HepG2 (cell line): ENCODE measurements around the gene SDR42E2. TPM values are rescaled to one million over a fixed set of nuclear protein-coding genes. Genes with fewer than 3 reads are reported as not detected.
A peak's percentile ranks its signal among the peaks of the same experiment; 100 is the strongest.

Experiments used
- ATF3 ChIP-seq: sonication (generic); formaldehyde crosslinking; IDR thresholded peaks from 2 replicates; pipeline ENCODE4 v1.4.0; 2020; ENCODE audit warnings: missing genetic modification reagents
- CERS6 ChIP-seq: sonication (generic); formaldehyde crosslinking; IDR thresholded peaks from 2 replicates; pipeline ENCODE4 v1.5.0; 2020; ENCODE audit warnings: missing genetic modification reagents
- ELF1 ChIP-seq: sonication (generic); formaldehyde crosslinking; IDR thresholded peaks from 2 replicates; pipeline ENCODE4 v1.4.0; 2020; ENCODE audit warnings: missing genetic modification reagents
- ERF ChIP-seq: IDR thresholded peaks from 2 replicates; pipeline ENCODE4 v1.6.1; 2018; ENCODE audit warnings: missing biosample characterization, missing genetic modification reagents
- GFI1 ChIP-seq: sonication (generic); formaldehyde crosslinking; IDR thresholded peaks from 2 replicates; pipeline ENCODE4 v1.5.0; 2020; ENCODE audit warnings: missing genetic modification reagents, mild to moderate bottlenecking, borderline replicate concordance
- GLI4 ChIP-seq: sonication (generic); formaldehyde crosslinking; IDR thresholded peaks from 2 replicates; pipeline ENCODE4 v1.5.1; 2020; ENCODE audit warnings: missing genetic modification reagents, mild to moderate bottlenecking, moderate library complexity, borderline replicate concordance
- HDAC2 ChIP-seq: sonication (generic); formaldehyde crosslinking; IDR thresholded peaks from 2 replicates; pipeline ENCODE4 v1.4.0; 2020; ENCODE audit warnings: missing genetic modification reagents
- HHEX ChIP-seq: IDR thresholded peaks from 2 replicates; pipeline ENCODE4 v1.6.1; 2016; ENCODE audit warnings: control low read depth
- HNF4A ChIP-seq: sonication (generic); formaldehyde crosslinking; IDR thresholded peaks from 2 replicates; pipeline ENCODE4 v1.4.0; 2020; ENCODE audit warnings: missing genetic modification reagents
- HOXA3 ChIP-seq: sonication (generic); formaldehyde crosslinking; IDR thresholded peaks from 2 replicates; pipeline ENCODE4 v1.5.0; 2020; ENCODE audit warnings: missing genetic modification reagents
- KDM1A ChIP-seq: IDR thresholded peaks from 2 replicates; pipeline ENCODE4 v1.6.1; 2016; ENCODE audit warnings: missing compliant biosample characterization
- KMT2B ChIP-seq: IDR thresholded peaks from 2 replicates; pipeline ENCODE4 v1.6.1; 2016; ENCODE audit warnings: missing genetic modification reagents, missing compliant biosample characterization
- MAX ChIP-seq: IDR thresholded peaks from 2 replicates; pipeline ENCODE4 v1.6.1; 2012; ENCODE audit warnings: inconsistent platforms
- NCOA5 ChIP-seq: sonication (generic); formaldehyde crosslinking; IDR thresholded peaks from 2 replicates; pipeline ENCODE4 v1.4.0; 2020; ENCODE audit warnings: missing genetic modification reagents
- NONO ChIP-seq, 2 experiments: fragments of 450-650 bp in 1 of 2; sonication (generic) in 1 of 2; formaldehyde crosslinking in 1 of 2; IDR thresholded peaks in 1 of 2; conservative IDR thresholded peaks in 1 of 2; 2 replicates each; pipeline versions ENCODE4 v1.6.1 to v1.8.0; 2017 to 2022; ENCODE audit warnings: mild to moderate bottlenecking in 1 of 2, missing genetic modification reagents in 1 of 2, moderate library complexity in 1 of 2
- NR1H2 ChIP-seq: sonication (generic); formaldehyde crosslinking; IDR thresholded peaks from 2 replicates; pipeline ENCODE4 v1.8.1; 2022; ENCODE audit warnings: low read depth, missing genetic modification reagents, borderline replicate concordance
- ONECUT2 ChIP-seq: sonication (generic); formaldehyde crosslinking; IDR thresholded peaks from 2 replicates; pipeline ENCODE4 v1.4.0; 2020; ENCODE audit warnings: missing genetic modification reagents
- PAF1 ChIP-seq: IDR thresholded peaks from 2 replicates; pipeline ENCODE4 v1.6.1; 2016; ENCODE audit warnings: missing genetic modification reagents, missing compliant biosample characterization
- PAXIP1 ChIP-seq: sonication (generic); formaldehyde crosslinking; conservative IDR thresholded peaks from 2 replicates; pipeline ENCODE4 v1.4.0; 2020; ENCODE audit warnings: mild to moderate bottlenecking, missing genetic modification reagents, moderate library complexity
- POLR2G ChIP-seq: fragments of 200-400 bp; formaldehyde crosslinking; IDR thresholded peaks from 2 replicates; pipeline ENCODE4 v1.6.1; 2018; ENCODE audit warnings: mild to moderate bottlenecking, low read depth, low read length, moderate library complexity
- RXRB ChIP-seq: IDR thresholded peaks from 2 replicates; pipeline ENCODE4 v1.6.1; 2016; ENCODE audit warnings: borderline replicate concordance, missing genetic modification reagents, missing compliant biosample characterization
- SMAD9 ChIP-seq: sonication (generic); formaldehyde crosslinking; IDR thresholded peaks from 2 replicates; pipeline ENCODE4 v1.5.1; 2020; ENCODE audit warnings: mild to moderate bottlenecking, missing genetic modification reagents
- SRY ChIP-seq: sonication (generic); formaldehyde crosslinking; IDR thresholded peaks from 2 replicates; pipeline ENCODE4 v1.8.0; 2022; ENCODE audit warnings: mild to moderate bottlenecking, missing genetic modification reagents
- TCF7 ChIP-seq: sonication (generic); IDR thresholded peaks from 2 replicates; pipeline ENCODE4 v1.6.1; 2016; ENCODE audit warnings: antibody characterized with exemption, low read depth
- ZMYM2 ChIP-seq: sonication (generic); formaldehyde crosslinking; IDR thresholded peaks from 2 replicates; pipeline ENCODE4 v1.8.0; 2022; ENCODE audit warnings: mild to moderate bottlenecking, missing genetic modification reagents
- ZNF720 ChIP-seq: sonication (generic); formaldehyde crosslinking; IDR thresholded peaks from 2 replicates; pipeline ENCODE4 v1.4.0; 2020; ENCODE audit warnings: missing genetic modification reagents
- ZNF747 ChIP-seq: sonication (generic); formaldehyde crosslinking; IDR thresholded peaks from 2 replicates; pipeline ENCODE4 v1.8.1; 2023; ENCODE audit warnings: missing genetic modification reagents, mild to moderate bottlenecking, borderline replicate concordance
- polyA plus RNA-seq, 8 experiments: library from polyadenylated mRNA; depleted of rRNA in 3 of 8; stranded (reverse) in 7 of 8; unstranded in 1 of 8; fragments of >200 nt; fragmentation: Illumina TruSeq in 4 of 8; extraction: Trizol in 4 of 8; gene quantifications; 2 replicates each; pipeline versions ENCODE4 v1.2.1 to v1.2.3, GENCODE V29; 2011 to 2016; ENCODE audit warnings: low read depth in 4 of 8, missing spikeins in 1 of 8, mixed read lengths in 1 of 8; ENCODE audit not compliant: insufficient read depth in 1 of 8
- total RNA-seq, 5 experiments: library from RNA; depleted of rRNA; stranded (reverse); fragments of >200 nt; fragmentation: Illumina TruSeq; extraction: Trizol; gene quantifications; 2 replicates each; pipeline ENCODE4 v1.2.3, GENCODE V29; 2016; ENCODE audit warnings: low read depth in 1 of 5

The SDR42E2 gene
- total and polyA plus RNA-seq, 2 of the 13 experiments (the other 11 are each of a cell fraction or from before 2014, with no cell fraction given): 0.05 to 0.11 TPM

GRCh38 chr16:22192261-22193062, 30.2 kb downstream of the SDR42E2 start (continued):
- TF ChIP-seq HNF4A (CRISPR knock-in tag) (peak; percentile 93), ZNF747 (CRISPR knock-in tag) (peak; percentile 98), GFI1 (CRISPR knock-in tag) (no peak; the same call in 1 of the 2 replicates), TCF7 (peak; percentile 87), ONECUT2 (CRISPR knock-in tag) (no peak; the same call in 1 of the 2 replicates), RXRB (CRISPR knock-in tag) (peak; percentile 90), NCOA5 (CRISPR knock-in tag) (no peak), POLR2G (peak; percentile 95), PAF1 (CRISPR knock-in tag) (no peak), NONO (IDR thresholded peaks at IDR 0.05) (no peak), NONO (CRISPR knock-in tag; conservative IDR thresholded peaks at IDR 0.05) (no peak), ERF (CRISPR knock-in tag) (peak; percentile 98), GLI4 (CRISPR knock-in tag) (no peak; the same call in 1 of the 2 replicates), PAXIP1 (CRISPR knock-in tag) (peak; percentile 97), KDM1A (CRISPR knock-in tag) (no peak; the same call in 1 of the 2 replicates), ATF3 (CRISPR knock-in tag) (no peak), NR1H2 (CRISPR knock-in tag) (no peak), HOXA3 (CRISPR knock-in tag) (peak; percentile 92), ZNF720 (CRISPR knock-in tag) (no peak), KMT2B (CRISPR knock-in tag) (peak; percentile 76), HHEX (CRISPR knock-in tag) (no peak; the same call in 1 of the 2 replicates), SMAD9 (CRISPR knock-in tag) (no peak), SRY (0 out of 2 replicates have a peak, but pooled peaks have one; percentile 88), MAX (no peak), HDAC2 (CRISPR knock-in tag) (peak; percentile 95), CERS6 (no peak), ELF1 (CRISPR knock-in tag) (peak; percentile 69), ZMYM2 (CRISPR knock-in tag) (peak; percentile 45; the same call in 1 of the 2 replicates)
